Esophagus (tissue), 2 donors: ENCODE results near the gene SH2D7. TPM values are rescaled to one million over a fixed set of nuclear protein-coding genes. Genes with fewer than 3 reads are reported as not detected.
A peak's percentile ranks its signal among the peaks of the same experiment; 100 is the strongest.

Source experiments
- H3K27ac ChIP-seq, 2 donors: one replicate each; pipeline ENCODE4 v1.5.1; 2013; ENCODE audit warnings: low read depth in 2 of 2, mild to moderate bottlenecking in 2 of 2, inconsistent platforms in 1 of 2, low read length in 1 of 2, moderate library complexity in 1 of 2
- H3K27me3 ChIP-seq, 2 donors: one replicate each; pipeline ENCODE4 v1.6.1; 2013; ENCODE audit warnings: low read length in 2 of 2, control low read depth in 1 of 2, mild to moderate bottlenecking in 1 of 2; ENCODE audit not compliant: insufficient read depth in 2 of 2, control insufficient read depth in 1 of 2
- H3K36me3 ChIP-seq, 2 donors: one replicate each; pipeline ENCODE4 v1.6.1; 2013; ENCODE audit warnings: low read length in 1 of 2; ENCODE audit not compliant: control insufficient read depth in 2 of 2, insufficient read depth in 2 of 2
- H3K4me1 ChIP-seq, 2 donors: one replicate each; pipeline ENCODE4 v1.6.1; 2013; ENCODE audit warnings: low read length in 1 of 2; ENCODE audit not compliant: control insufficient read depth in 2 of 2, insufficient read depth in 2 of 2
- H3K4me3 ChIP-seq, 2 donors: one replicate each; pipeline ENCODE4 v1.5.1; 2013; ENCODE audit warnings: low read length in 2 of 2, mild to moderate bottlenecking in 2 of 2, low read depth in 1 of 2, moderate library complexity in 1 of 2
- H3K9me3 ChIP-seq, 2 donors: one replicate each; pipeline ENCODE4 v1.6.1; 2013; ENCODE audit warnings: mild to moderate bottlenecking in 2 of 2, low read depth in 1 of 2, low read length in 1 of 2, moderate library complexity in 1 of 2; ENCODE audit not compliant: control insufficient read depth in 2 of 2, insufficient read depth in 1 of 2
- WGBS, 2 donors: extraction: QIAGEN DNeasy Blood & Tissue Kit; methylation state at CpG; one replicate each; pipeline ENCODE4 v1.1.7; 2013; 5-methylcytosine and 5-hydroxymethylcytosine counted together
- polyA plus RNA-seq, 2 donors: library from polyadenylated mRNA; stranded (reverse); fragments of 200-250 nt; gene quantifications; one replicate each; pipeline ENCODE4 v1.2.3, GENCODE V29; 2013
- donor health status: healthy with polysubstance abuse.
- donor health status: Bipolar disorder and iron deficiency.

Gene SH2D7
- polyA plus RNA-seq, 2 donors = not detected

DNA sequence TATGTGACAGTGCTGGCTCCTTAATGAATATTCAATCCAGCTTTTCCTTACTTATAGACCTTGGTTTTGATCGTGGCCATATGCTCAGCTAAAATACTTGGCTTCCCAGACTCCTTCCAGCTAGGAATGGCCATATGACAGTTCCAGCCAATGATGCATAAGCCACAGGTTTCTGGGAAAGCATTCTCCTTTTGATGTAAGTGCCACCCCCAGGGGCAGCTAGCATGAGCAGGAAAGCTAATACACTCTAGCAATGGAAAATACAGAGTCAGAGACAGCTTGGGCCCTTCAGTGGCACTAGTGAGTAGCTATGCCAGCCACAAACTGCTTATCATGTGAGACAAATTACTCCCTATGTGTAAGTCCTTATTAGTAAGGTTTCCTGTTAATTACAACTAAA, 41.5 kb upstream of the SH2D7 start:
- Histone ChIP-seq H3K9me3 (no peaks in the 10 kb centered on the region), H3K27ac (no peak overlapping the region), H3K4me1 (peaks cover 2 to 13% of the 10 kb centered on the region in 2 donors), H3K4me3 (no peak overlapping the region), H3K27me3 (no peaks in the 10 kb centered on the region), H3K36me3 (peaks cover 3 to 8% of the 10 kb centered on the region in 2 donors)
- 67 to 76% methylated on average over 1 of the region's 1 CpG for WGBS, 2 donors

- 59 to 71% methylated on average over 3 of the region's 3 CpGs for WGBS, 2 donors
- H3K27me3 ChIP-seq = no peaks in the 10 kb centered on the region
- H3K4me1 ChIP-seq = peaks cover 7 to 18% of the 10 kb centered on the region in 2 donors
- H3K36me3 ChIP-seq = peaks cover 3 to 8% of the 10 kb centered on the region in 2 donors
- H3K27ac ChIP-seq = no peak overlapping the region
- no peak overlapping the region for H3K4me3 ChIP-seq
- no peaks in the 10 kb centered on the region for H3K9me3 ChIP-seq
These were observed 40.8 kb upstream of the SH2D7 start for GRCh38 chr15:78051596-78051995.

DNA sequence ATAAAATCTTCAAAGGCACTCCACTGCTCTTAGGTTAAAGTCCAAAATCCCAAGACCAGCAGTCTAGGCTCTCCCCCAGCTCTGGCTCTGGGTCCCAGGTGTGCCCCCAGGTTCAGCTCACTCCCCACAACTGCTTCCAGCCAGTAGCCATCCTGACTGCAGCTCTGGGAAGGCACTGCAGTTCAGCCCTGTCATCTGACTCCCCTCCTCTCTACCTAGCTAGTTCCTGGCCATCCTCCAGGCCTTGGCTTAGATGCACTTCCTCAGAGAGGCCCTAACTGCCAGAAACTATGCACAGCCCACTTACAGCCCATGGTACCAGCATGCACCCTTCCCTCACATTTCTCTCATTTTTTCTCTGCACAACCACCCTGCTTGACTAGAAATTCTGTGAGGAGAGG, 40.4 kb upstream of the SH2D7 start:
- H3K9me3 ChIP-seq = no peaks in the 10 kb centered on the region
- H3K36me3 ChIP-seq = peaks cover 3 to 8% of the 10 kb centered on the region in 2 donors
- H3K27me3 ChIP-seq = no peaks in the 10 kb centered on the region
- H3K4me1 ChIP-seq = peaks cover 9 to 21% of the 10 kb centered on the region in 2 donors
- H3K4me3 ChIP-seq = no peak overlapping the region
- peak overlapping the region in 1 of 2 donors; percentile 67 for H3K27ac ChIP-seq

- H3K36me3 ChIP-seq = peaks cover 3 to 8% of the 10 kb centered on the region in 2 donors
- H3K27ac ChIP-seq = no peak overlapping the region
- WGBS, 2 donors = 79 to 88% methylated on average over 5 of the region's 5 CpGs
- H3K4me3 ChIP-seq = no peak overlapping the region
- H3K4me1 ChIP-seq = peaks cover 9 to 20% of the 10 kb centered on the region in 2 donors
- no peaks in the 10 kb centered on the region for H3K27me3 ChIP-seq
- no peaks in the 10 kb centered on the region for H3K9me3 ChIP-seq
These were observed 39.8 kb upstream of the SH2D7 start for GRCh38 chr15:78052545-78052944.

- Histone ChIP-seq H3K27ac (no peak overlapping the region), H3K4me3 (no peak overlapping the region), H3K4me1 (peaks cover 13 to 30% of the 10 kb centered on the region in 2 donors), H3K27me3 (no peaks in the 10 kb centered on the region), H3K36me3 (peaks cover 3 to 8% of the 10 kb centered on the region in 2 donors), H3K9me3 (no peaks in the 10 kb centered on the region)
- WGBS, 2 donors = 68 to 71% methylated on average over 2 of the region's 2 CpGs
These were observed 37.8 kb upstream of the SH2D7 start for GRCh38 chr15:78054518-78054917.

- 38 to 48% methylated on average over 1 of the region's 1 CpG for whole genome bisulfite sequencing, 2 donors
- Histone ChIP-seq H3K27ac (no peak overlapping the region), H3K9me3 (no peaks in the 10 kb centered on the region), H3K4me1 (peaks cover 13 to 33% of the 10 kb centered on the region in 2 donors), H3K36me3 (peaks cover 3 to 8% of the 10 kb centered on the region in 2 donors), H3K4me3 (no peak overlapping the region), H3K27me3 (no peaks in the 10 kb centered on the region)
These were observed 37.4 kb upstream of the SH2D7 start for GRCh38 chr15:78054966-78055365.

DNA sequence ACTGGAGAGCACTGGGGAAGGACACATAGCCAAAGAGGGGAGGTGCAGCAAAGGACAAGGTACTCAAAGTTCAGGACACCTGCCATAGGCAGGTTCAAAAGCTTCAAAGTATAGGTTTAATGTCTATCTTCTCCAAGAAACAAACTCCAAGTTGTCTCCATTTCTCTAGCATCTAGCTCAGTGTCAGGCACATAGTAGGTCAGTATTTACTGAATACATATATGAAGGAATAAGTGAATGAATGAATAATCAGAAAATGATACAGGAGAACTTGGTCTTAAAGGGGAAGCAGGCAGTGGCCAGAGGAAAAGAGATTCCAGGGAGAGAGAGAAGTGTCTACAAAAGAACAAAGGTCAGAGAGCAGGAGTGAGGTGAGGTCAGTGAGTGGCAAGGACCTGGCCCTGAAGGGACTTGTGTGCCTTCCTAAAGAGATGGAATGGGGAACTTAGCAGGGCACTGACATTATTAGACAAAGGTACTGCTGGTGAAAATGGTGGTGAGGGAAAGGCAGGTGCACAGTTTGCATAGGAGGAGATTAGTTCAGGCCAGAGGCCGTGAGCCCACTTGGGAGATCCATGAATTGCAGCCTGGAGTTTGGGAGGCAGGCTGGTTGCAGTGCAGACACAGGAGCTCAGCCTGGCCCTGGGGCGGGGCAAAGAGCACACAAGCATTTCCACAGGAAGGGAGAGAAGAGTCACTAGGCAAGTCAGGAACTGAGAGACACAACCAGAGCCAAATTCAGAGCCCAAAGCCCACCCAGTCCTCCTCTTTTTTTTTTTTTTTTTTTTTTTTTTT, 36.2 kb upstream of the SH2D7 start:
- Histone ChIP-seq H3K27ac (peak overlapping the region; percentile 79 to 90), H3K4me1 (peaks cover 13 to 33% of the 10 kb centered on the region in 2 donors), H3K36me3 (peaks cover 3 to 8% of the 10 kb centered on the region in 2 donors), H3K27me3 (no peaks in the 10 kb centered on the region), H3K9me3 (no peaks in the 10 kb centered on the region), H3K4me3 (no peak overlapping the region)
- 36 to 38% methylated on average over 2 of the region's 2 CpGs for WGBS, 2 donors

DNA sequence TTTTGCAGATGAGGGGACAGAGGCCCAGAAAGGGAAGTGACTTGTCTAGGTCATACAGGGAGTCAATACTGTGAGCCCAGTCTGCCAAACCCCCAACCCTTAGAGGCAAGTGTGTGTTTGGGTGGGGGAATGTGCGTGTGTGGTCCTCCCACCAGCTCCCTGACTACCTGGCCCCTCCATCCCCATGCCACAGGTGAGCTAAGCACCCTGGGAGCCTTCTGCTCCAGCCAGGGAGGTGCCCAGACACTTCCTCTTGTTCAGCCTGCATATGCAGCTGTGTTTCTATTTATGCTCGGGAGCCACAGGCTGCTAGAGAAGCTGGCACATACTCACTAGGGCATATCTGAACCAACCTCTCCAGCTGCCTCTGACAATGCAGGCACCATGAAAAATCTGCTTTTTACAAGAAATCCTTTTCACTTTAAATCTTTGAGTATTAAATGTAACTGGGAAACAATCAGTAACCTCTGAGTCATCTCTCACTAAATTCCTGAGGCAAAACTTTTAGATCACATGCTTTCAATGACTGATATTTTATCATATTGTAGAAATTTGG, 35.6 kb upstream of the SH2D7 start:
- Histone ChIP-seq H3K36me3 (peaks cover 3 to 8% of the 10 kb centered on the region in 2 donors), H3K27ac (peak overlapping the region; percentile 79 to 90), H3K27me3 (no peaks in the 10 kb centered on the region), H3K4me3 (no peak overlapping the region), H3K4me1 (peaks cover 14 to 33% of the 10 kb centered on the region in 2 donors), H3K9me3 (no peaks in the 10 kb centered on the region)
- 17 to 31% methylated on average over 2 of the region's 2 CpGs for WGBS, 2 donors

DNA sequence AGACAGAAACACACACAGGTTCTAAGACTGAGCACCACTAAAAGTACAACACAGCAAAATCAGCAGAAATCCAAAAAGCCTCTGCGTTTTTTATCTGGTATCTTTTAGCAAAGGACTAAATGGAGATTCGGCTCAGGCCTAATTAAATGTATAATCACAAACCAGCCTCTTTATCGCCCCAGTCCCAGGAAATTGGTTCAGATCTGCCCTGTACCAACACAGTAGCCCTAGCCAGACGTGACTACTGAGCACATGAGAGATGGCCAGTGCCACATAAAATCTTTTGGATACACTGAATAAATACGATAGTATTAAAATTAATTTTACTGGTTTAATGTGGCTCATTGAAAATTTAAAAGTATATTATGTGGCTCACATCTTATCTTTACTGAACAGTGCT, 34.6 kb upstream of the SH2D7 start:
- Histone ChIP-seq H3K27me3 (no peaks in the 10 kb centered on the region), H3K36me3 (peaks cover 3 to 6% of the 10 kb centered on the region in 2 donors), H3K9me3 (no peaks in the 10 kb centered on the region), H3K4me1 (peaks cover 16 to 32% of the 10 kb centered on the region in 2 donors), H3K27ac (no peak overlapping the region), H3K4me3 (no peak overlapping the region)
- WGBS, 2 donors = 89 to 91% methylated on average over 5 of the region's 5 CpGs
